HepG2 (cell line): Measurements from ENCODE around the gene NOTCH4. TPM values are rescaled to one million over a fixed set of nuclear protein-coding genes. Genes with fewer than 3 reads are reported as not detected.

Experiments
- ARHGAP35 ChIP-seq: sonication (generic); formaldehyde crosslinking; IDR thresholded peaks from 2 replicates; pipeline ENCODE4 v1.9.0; 2022; ENCODE audit warnings: mild to moderate bottlenecking, inconsistent platforms, moderate library complexity, missing genetic modification reagents, borderline replicate concordance
- BATF2 ChIP-seq: sonication (generic); formaldehyde crosslinking; IDR thresholded peaks from 2 replicates; pipeline ENCODE4 v1.8.0; 2022; ENCODE audit warnings: mild to moderate bottlenecking, missing genetic modification reagents, moderate library complexity
- CCAR2 ChIP-seq: fragments of 200-400 bp; formaldehyde crosslinking; optimal IDR thresholded peaks from 2 replicates; pipeline ENCODE3; 2018; ENCODE audit warnings: low read depth, mild to moderate bottlenecking, low read length, moderate library complexity
- E2F2 ChIP-seq: sonication (generic); formaldehyde crosslinking; IDR thresholded peaks from 2 replicates; pipeline ENCODE4 v1.4.0; 2020; ENCODE audit warnings: missing genetic modification reagents, borderline replicate concordance
- EEA1 ChIP-seq: sonication (generic); formaldehyde crosslinking; IDR thresholded peaks from 2 replicates; pipeline ENCODE4 v1.5.1; 2020; ENCODE audit warnings: mild to moderate bottlenecking, missing genetic modification reagents, borderline replicate concordance
- NR3C1 ChIP-seq: sonication (generic); formaldehyde crosslinking; IDR thresholded peaks from 2 replicates; pipeline ENCODE4 v1.4.0; 2020; ENCODE audit warnings: missing genetic modification reagents
- PATZ1 ChIP-seq: sonication (generic); formaldehyde crosslinking; IDR thresholded peaks from 2 replicates; pipeline ENCODE4 v1.4.0; 2020; ENCODE audit warnings: missing genetic modification reagents
- PLRG1 ChIP-seq: fragments of 450-650 bp; conservative IDR thresholded peaks from 2 replicates; pipeline ENCODE4 v1.6.1; 2016
- POLR2G ChIP-seq: fragments of 200-400 bp; formaldehyde crosslinking; IDR thresholded peaks from 2 replicates; pipeline ENCODE4 v1.6.1; 2018; ENCODE audit warnings: mild to moderate bottlenecking, low read depth, low read length, moderate library complexity
- RFX1 ChIP-seq: fragments of 450-650 bp; IDR thresholded peaks from 2 replicates; pipeline ENCODE4 v1.6.1; 2017
- SKIL ChIP-seq: sonication (generic); formaldehyde crosslinking; IDR thresholded peaks from 2 replicates; pipeline ENCODE4 v1.8.0; 2022; ENCODE audit warnings: missing genetic modification reagents, mild to moderate bottlenecking, moderate library complexity, borderline replicate concordance
- XRCC5 ChIP-seq: fragments of 200-400 bp; formaldehyde crosslinking; optimal IDR thresholded peaks from 2 replicates; pipeline ENCODE3; 2017; ENCODE audit warnings: mild to moderate bottlenecking, low read length
- ZFP90 ChIP-seq: sonication (generic); formaldehyde crosslinking; IDR thresholded peaks from 2 replicates; pipeline ENCODE4 v1.8.0; 2022; ENCODE audit warnings: missing genetic modification reagents, mild to moderate bottlenecking, inconsistent platforms, borderline replicate concordance
- ZNF12 ChIP-seq: sonication (generic); formaldehyde crosslinking; IDR thresholded peaks from 2 replicates; pipeline ENCODE4 v1.5.0; 2020; ENCODE audit warnings: missing genetic modification reagents
- ZNF33B ChIP-seq: sonication (generic); formaldehyde crosslinking; IDR thresholded peaks from 2 replicates; pipeline ENCODE4 v1.5.1; 2020; ENCODE audit warnings: mild to moderate bottlenecking, missing genetic modification reagents
- ZNF512B ChIP-seq: sonication (generic); formaldehyde crosslinking; IDR thresholded peaks from 2 replicates; pipeline ENCODE4 v1.5.1; 2020; ENCODE audit warnings: missing genetic modification reagents, mild to moderate bottlenecking, borderline replicate concordance
- ZNF607 ChIP-seq: sonication (generic); formaldehyde crosslinking; IDR thresholded peaks from 2 replicates; pipeline ENCODE4 v1.5.1; 2020; ENCODE audit warnings: missing genetic modification reagents, mild to moderate bottlenecking, borderline replicate concordance
- ZNF773 ChIP-seq: sonication (generic); formaldehyde crosslinking; IDR thresholded peaks from 2 replicates; pipeline ENCODE4 v1.4.0; 2020; ENCODE audit warnings: missing genetic modification reagents, borderline replicate concordance
- ZNF780A ChIP-seq: sonication (generic); formaldehyde crosslinking; IDR thresholded peaks from 2 replicates; pipeline ENCODE4 v1.8.0; 2022; ENCODE audit warnings: mild to moderate bottlenecking, missing genetic modification reagents, moderate library complexity
- ZNF839 ChIP-seq: sonication (generic); formaldehyde crosslinking; IDR thresholded peaks from 2 replicates; pipeline ENCODE4 v1.4.0; 2020; ENCODE audit warnings: missing genetic modification reagents, mild to moderate bottlenecking, borderline replicate concordance
- ZSCAN20 ChIP-seq: sonication (generic); formaldehyde crosslinking; IDR thresholded peaks from 2 replicates; pipeline ENCODE4 v1.4.0; 2020; ENCODE audit warnings: missing genetic modification reagents, mild to moderate bottlenecking, borderline replicate concordance
- polyA plus RNA-seq, 8 experiments: library from polyadenylated mRNA; depleted of rRNA in 3 of 8; stranded (reverse) in 7 of 8; unstranded in 1 of 8; fragments of >200 nt; fragmentation: Illumina TruSeq in 4 of 8; extraction: Trizol in 4 of 8; gene quantifications; 2 replicates each; pipeline versions ENCODE4 v1.2.1 to v1.2.3, GENCODE V29; 2011 to 2016; ENCODE audit warnings: low read depth in 4 of 8, missing spikeins in 1 of 8, mixed read lengths in 1 of 8; ENCODE audit not compliant: insufficient read depth in 1 of 8
- total RNA-seq, 5 experiments: library from RNA; depleted of rRNA; stranded (reverse); fragments of >200 nt; fragmentation: Illumina TruSeq; extraction: Trizol; gene quantifications; 2 replicates each; pipeline ENCODE4 v1.2.3, GENCODE V29; 2016; ENCODE audit warnings: low read depth in 1 of 5

NOTCH4 gene
- total and polyA plus RNA-seq, 2 of the 13 experiments (the other 11 are each of a cell fraction or from before 2014, with no cell fraction given) = 0.51 to 0.83 TPM

- 0 out of 2 replicates have a peak, but pooled peaks have one; percentile 6 for TF ChIP-seq PATZ1 (CRISPR knock-in tag)
- peak; percentile 86 for TF ChIP-seq POLR2G
- peak; percentile 9 for TF ChIP-seq XRCC5
- TF ChIP-seq PLRG1 = no peak
- TF ChIP-seq ZNF33B (CRISPR knock-in tag) = no peak; the same call in 1 of the 2 replicates
- TF ChIP-seq ZFP90 (CRISPR knock-in tag) = no peak
- TF ChIP-seq ZSCAN20 = no peak
- no peak for TF ChIP-seq ZNF780A (CRISPR knock-in tag)
- no peak for TF ChIP-seq ZNF512B (CRISPR knock-in tag)
- no peak for TF ChIP-seq E2F2 (CRISPR knock-in tag)
- no peak for TF ChIP-seq SKIL (CRISPR knock-in tag)
- TF ChIP-seq BATF2 (CRISPR knock-in tag) = no peak
- TF ChIP-seq RFX1 = no peak
- TF ChIP-seq NR3C1 (CRISPR knock-in tag) = no peak
- TF ChIP-seq ZNF607 (CRISPR knock-in tag) = peak; percentile 73; the same call in 1 of the 2 replicates
- TF ChIP-seq EEA1 (CRISPR knock-in tag) = peak; percentile 55; the same call in 1 of the 2 replicates
- TF ChIP-seq ZNF839 = no peak
- 0 out of 2 replicates have a peak, but pooled peaks have one; percentile 54 for TF ChIP-seq ARHGAP35 (CRISPR knock-in tag)
- TF ChIP-seq CCAR2 = peak; percentile 44
- peak; percentile 14; the same call in 1 of the 2 replicates for TF ChIP-seq ZNF12 (CRISPR knock-in tag)
- no peak for TF ChIP-seq ZNF773
These were observed 46.6 kb downstream of the NOTCH4 start (continued) for GRCh38 chr6:32177183-32177787.
